Neural cell (in vitro differentiated cells): ENCODE measurements around the gene OCRL. TPM values are rescaled to one million over a fixed set of nuclear protein-coding genes. Genes with fewer than 3 reads are reported as not detected.

Source experiments
- H2AFZ ChIP-seq: fragments of 200-600, 300-800 bp; sonication (generic), shearing (Covaris generic); 2 replicates; pipeline ENCODE4 v1.6.0; 2014; ENCODE audit warnings: low read depth, mild to moderate bottlenecking, antibody characterized with exemption, low read length, moderate library complexity
- H3F3A ChIP-seq: fragments of 200-600 bp; shearing (Covaris generic); 2 replicates; pipeline ENCODE4 v1.6.1; 2016; ENCODE audit warnings: mild to moderate bottlenecking, moderate library complexity, mixed read lengths, antibody characterized with exemption, low read length; ENCODE audit not compliant: insufficient read depth, poor library complexity, severe bottlenecking
- H3K27ac ChIP-seq: fragments of 200-600, 300-800 bp; sonication (generic), shearing (Covaris generic); 2 replicates; pipeline ENCODE4 v1.5.1; 2014; ENCODE audit warnings: mild to moderate bottlenecking, low read length, moderate library complexity
- H3K27me3 ChIP-seq: fragments of 300-800, 200-600 bp; sonication (generic), shearing (Covaris generic); 2 replicates; pipeline ENCODE4 v1.6.0; 2014; ENCODE audit warnings: mild to moderate bottlenecking, low read depth, low read length, moderate library complexity; ENCODE audit not compliant: insufficient read depth
- H3K36me3 ChIP-seq: fragments of 300-800, 200-600 bp; sonication (generic), shearing (Covaris generic); 2 replicates; pipeline ENCODE4 v1.5.1; 2014; ENCODE audit warnings: mild to moderate bottlenecking, antibody characterized with exemption, low read length, moderate library complexity; ENCODE audit not compliant: insufficient read depth
- H3K4me2 ChIP-seq: fragments of 300-800, 200-600 bp; sonication (generic), shearing (Covaris generic); 2 replicates; pipeline ENCODE4 v1.6.0; 2014; ENCODE audit warnings: mild to moderate bottlenecking, low read length
- H3K4me3 ChIP-seq: fragments of 300-800, 200-600 bp; sonication (generic), shearing (Covaris generic); 2 replicates; pipeline ENCODE4 v1.5.1; 2014; ENCODE audit warnings: mild to moderate bottlenecking, low read length, moderate library complexity
- H3K79me2 ChIP-seq: fragments of 200-600 bp; shearing (Covaris generic); replicated peaks from 2 replicates; pipeline ENCODE4 v1.6.0; 2014; ENCODE audit warnings: mild to moderate bottlenecking, low read length, moderate library complexity; ENCODE audit not compliant: insufficient read depth
- H3K9ac ChIP-seq: fragments of 300-800, 200-600 bp; sonication (generic), shearing (Covaris generic); 2 replicates; pipeline ENCODE4 v1.6.1; 2016; ENCODE audit warnings: mild to moderate bottlenecking, low read length, mixed read lengths
- H3K9me2 ChIP-seq: fragments of 200-600 bp; shearing (Covaris generic); 2 replicates; pipeline ENCODE4 v1.6.1; 2016; ENCODE audit warnings: mild to moderate bottlenecking, low read length, mixed read lengths; ENCODE audit not compliant: insufficient read depth
- H3K9me3 ChIP-seq: fragments of 200-600, 300-800 bp; sonication (generic), shearing (Covaris generic); 2 replicates; pipeline ENCODE4 v1.6.1; 2016; ENCODE audit warnings: mild to moderate bottlenecking, mixed run types, low read length, moderate library complexity, mixed read lengths
- H4K20me1 ChIP-seq: fragments of 200-600 bp; shearing (Covaris generic); 2 replicates; pipeline ENCODE4 v1.6.1; 2016; ENCODE audit warnings: mild to moderate bottlenecking, mixed run types; ENCODE audit not compliant: insufficient read depth
- CTCF ChIP-seq: fragments of 450-650 bp; IDR thresholded peaks from 2 replicates; pipeline ENCODE4 v1.5.1; 2014; ENCODE audit warnings: antibody characterized with exemption, mild to moderate bottlenecking, moderate library complexity; ENCODE audit not compliant: poor library complexity, severe bottlenecking
- EP300 ChIP-seq: fragments of 450-650 bp; conservative IDR thresholded peaks from 2 replicates; pipeline ENCODE4 v1.6.1; 2014; ENCODE audit warnings: antibody characterized with exemption, mild to moderate bottlenecking, moderate library complexity; ENCODE audit not compliant: poor library complexity, severe bottlenecking
- EZH2 ChIP-seq: fragments of 200-600, 300-800 bp; shearing (Covaris generic), sonication (generic); IDR thresholded peaks from 2 replicates; pipeline ENCODE4 v1.6.1; 2014; ENCODE audit warnings: antibody characterized with exemption, low read length, borderline replicate concordance, mild to moderate bottlenecking; ENCODE audit not compliant: insufficient read depth, poor library complexity, severe bottlenecking
- MXI1 ChIP-seq: fragments of 450-650 bp; conservative IDR thresholded peaks from 2 replicates; pipeline ENCODE4 v1.6.1; 2014; ENCODE audit warnings: antibody characterized with exemption, mild to moderate bottlenecking; ENCODE audit not compliant: poor library complexity, severe bottlenecking
- POLR2AphosphoS5 ChIP-seq: IDR thresholded peaks from 2 replicates; pipeline ENCODE4 v1.6.1; 2012
- RAD21 ChIP-seq: fragments of 450-650 bp; conservative IDR thresholded peaks from 2 replicates; pipeline ENCODE4 v1.6.1; 2014; ENCODE audit warnings: antibody characterized with exemption, mild to moderate bottlenecking, moderate library complexity
- REST ChIP-seq: IDR thresholded peaks from 2 replicates; pipeline ENCODE4 v1.6.1; 2012; ENCODE audit warnings: borderline replicate concordance
- SMC3 ChIP-seq: fragments of 450-650 bp; conservative IDR thresholded peaks from 2 replicates; pipeline ENCODE4 v1.6.1; 2014; ENCODE audit warnings: antibody characterized with exemption, mild to moderate bottlenecking, moderate library complexity; ENCODE audit not compliant: poor library complexity
- TAF1 ChIP-seq: IDR thresholded peaks from 2 replicates; pipeline ENCODE4 v1.6.1; 2012; ENCODE audit warnings: low read depth
- polyA plus RNA-seq: library from polyadenylated mRNA; depleted of rRNA; stranded (reverse); fragments of >200 nt; gene quantifications from 2 replicates; pipeline ENCODE4 v1.2.3, GENCODE V29; 2014

Gene OCRL
- polyA plus RNA-seq, 1 donor from 2014 or later = 27.9 TPM

- no peaks in the 10 kb centered on the region for H4K20me1 ChIP-seq
- no peaks in the 10 kb centered on the region for H3K9me2 ChIP-seq
- no peak overlapping the region for H3K4me2 ChIP-seq
- H3K27me3 ChIP-seq = no peaks in the 10 kb centered on the region
- no peaks in the 10 kb centered on the region for H3F3A ChIP-seq
- no peak overlapping the region for H3K9ac ChIP-seq
- H2AFZ ChIP-seq = no peak overlapping the region
- TF ChIP-seq EZH2 (no peak), SMC3 (no peak), REST (no peak), POLR2AphosphoS5 (no peak), TAF1 (no peak), CTCF (no peak), MXI1 (no peak)
- H3K36me3 ChIP-seq = no peaks in the 10 kb centered on the region
- no peak overlapping the region for H3K27ac ChIP-seq
- no peaks in the 10 kb centered on the region for H3K79me2 ChIP-seq
- H3K4me3 ChIP-seq = no peak overlapping the region
- H3K9me3 ChIP-seq = no peaks in the 10 kb centered on the region
Observed at GRCh38 chrX:129565046-129565650, 25.1 kb downstream of the OCRL start.

- TF ChIP-seq RAD21 (no peak), REST (no peak), EP300 (no peak), CTCF (no peak), EZH2 (no peak), SMC3 (no peak), MXI1 (no peak)
- no peak overlapping the region for H2AFZ ChIP-seq
- H3K9ac ChIP-seq = no peak overlapping the region
- no peaks in the 10 kb centered on the region for H3K36me3 ChIP-seq
- H3K4me2 ChIP-seq = no peak overlapping the region
- no peaks in the 10 kb centered on the region for H3F3A ChIP-seq
- H3K27ac ChIP-seq = no peak overlapping the region
- H3K9me2 ChIP-seq = no peaks in the 10 kb centered on the region
- no peaks in the 10 kb centered on the region for H4K20me1 ChIP-seq
- H3K27me3 ChIP-seq = no peaks in the 10 kb centered on the region
- H3K79me2 ChIP-seq = no peaks in the 10 kb centered on the region
- H3K4me3 ChIP-seq = no peak overlapping the region
- H3K9me3 ChIP-seq = no peaks in the 10 kb centered on the region
Observed at GRCh38 chrX:129566073-129566472, 26.0 kb downstream of the OCRL start.
